GM20000 (cell line): Measurements from ENCODE around the gene BCL7A.
"Not testable (repeated sequence)": the region's sequence is repeated elsewhere in the genome, so short reads cannot be mapped to it uniquely, and the experiment has no call there.

Source experiments
- DNase-seq: peaks from one replicate; pipeline ENCODE4 v3.0.0; 2012; ENCODE audit warnings: low spot score
- CTCF ChIP-seq: IDR thresholded peaks from 2 replicates; pipeline ENCODE4 v1.5.1; 2012; ENCODE audit warnings: mild to moderate bottlenecking, control low read depth; ENCODE audit errors: extremely low read depth, missing control alignments

The BCL7A gene

DNA sequence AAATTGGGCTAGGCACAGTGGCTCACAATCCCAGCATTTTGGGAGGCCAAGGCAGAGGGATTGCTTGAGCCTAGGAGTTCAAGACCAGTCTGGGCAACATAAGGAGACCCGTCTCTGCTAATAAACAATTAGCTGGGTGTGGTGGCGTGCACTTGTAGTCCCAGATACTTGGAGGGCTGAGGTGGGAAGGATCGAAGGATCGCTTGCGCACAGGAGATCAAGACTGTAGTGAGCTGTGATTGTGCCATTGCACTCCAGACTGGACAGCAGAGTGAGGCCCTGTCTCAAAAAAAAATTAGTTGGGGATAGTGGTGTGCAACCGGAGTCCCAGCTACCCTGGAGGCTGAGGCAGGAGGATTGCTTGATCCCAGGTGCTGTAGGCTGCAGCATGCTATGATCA is 38.7 kb upstream of the BCL7A start:
- no peak for TF ChIP-seq CTCF
- no peak for DNase-seq

DNA sequence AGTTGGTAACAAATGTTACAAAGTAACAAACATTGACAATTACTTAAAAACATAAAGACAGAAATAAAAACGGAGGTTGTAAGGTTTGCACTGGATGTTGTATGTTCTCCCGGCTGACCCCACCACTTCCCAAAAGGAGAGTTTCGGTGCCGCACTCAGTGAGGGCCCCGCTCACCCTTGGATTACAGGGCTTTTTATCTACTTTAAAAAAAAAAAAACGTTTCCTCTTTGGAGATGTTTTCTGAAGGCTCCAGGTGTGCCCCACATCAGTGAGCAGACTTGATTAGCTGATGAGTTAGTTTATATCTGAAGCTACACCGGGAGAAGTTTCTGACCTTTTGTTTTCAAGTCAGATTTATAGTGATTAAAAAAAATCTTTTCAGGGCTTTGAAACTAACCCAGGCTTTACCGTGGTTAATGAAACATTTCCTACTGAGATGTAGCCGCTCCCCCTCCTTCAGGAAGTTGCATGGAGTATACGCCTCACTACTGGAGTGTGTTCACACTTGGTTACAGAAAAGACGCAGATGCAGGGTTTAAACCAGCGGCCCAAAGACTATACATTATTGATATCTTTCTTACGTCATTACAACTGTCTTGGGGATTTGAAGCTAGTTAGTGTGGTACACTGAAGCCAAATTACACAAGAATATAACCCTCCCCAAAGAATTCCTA is 38.0 kb upstream of the BCL7A start:
- no peak for DNase-seq
- no peak for TF ChIP-seq CTCF

DNA sequence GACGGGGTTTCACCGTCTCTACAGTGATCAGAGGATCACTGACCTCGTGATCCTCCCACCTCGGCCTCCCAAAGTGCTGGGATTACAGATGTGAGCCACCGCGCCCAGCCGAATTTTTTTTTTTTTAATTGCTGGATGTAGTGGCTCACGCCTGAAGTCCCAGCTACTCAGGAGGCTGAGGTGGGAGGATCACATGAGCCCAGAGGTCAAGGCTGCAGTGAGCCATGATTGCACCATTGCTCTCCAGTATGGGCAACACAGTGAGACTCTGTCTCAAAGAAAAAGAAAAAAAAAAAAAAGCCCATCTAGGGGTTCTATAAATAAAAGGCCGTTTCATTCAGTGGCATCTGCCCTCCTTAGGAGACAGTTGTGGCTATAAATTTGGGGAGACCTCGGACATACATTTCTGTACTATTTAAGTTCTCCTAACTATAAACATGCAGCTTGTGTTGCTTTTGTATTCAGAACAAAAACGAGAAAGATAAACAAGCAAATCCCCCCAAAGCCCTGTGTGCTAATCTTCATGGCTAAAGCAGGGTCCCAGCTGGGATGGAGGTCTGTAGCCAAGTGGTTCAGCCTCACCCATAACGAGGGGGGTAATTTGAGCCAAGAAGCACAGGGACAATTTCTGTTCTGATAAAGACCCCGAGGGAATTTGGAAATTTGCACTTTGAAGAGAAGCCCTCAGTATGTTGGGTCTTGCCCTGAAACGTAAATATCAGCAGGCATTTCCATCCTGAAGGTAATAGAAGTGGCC is 35.0 kb upstream of the BCL7A start:
- TF ChIP-seq CTCF: no peak
- no peak for DNase-seq

DNA sequence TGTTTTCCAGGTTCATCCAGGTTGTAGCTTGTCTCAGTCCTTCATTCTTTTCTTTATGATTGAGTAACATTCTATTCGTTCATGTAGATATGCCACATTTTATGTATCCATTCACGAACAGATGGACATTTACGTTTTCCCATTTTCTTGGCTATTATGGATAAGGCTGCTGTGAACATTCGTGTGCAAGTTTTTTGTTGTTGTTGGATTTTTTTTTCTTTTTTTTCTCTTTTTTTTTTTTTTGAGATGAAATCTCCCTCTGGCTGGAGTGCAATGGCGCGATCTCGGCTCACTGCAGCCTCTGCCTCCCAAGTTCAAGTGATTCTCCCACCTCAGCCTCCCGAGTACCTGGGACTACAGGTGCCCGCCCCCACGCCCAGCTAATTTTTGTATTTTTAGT is 33.2 kb upstream of the BCL7A start:
- DNase-seq: not testable (repeated sequence)

DNA sequence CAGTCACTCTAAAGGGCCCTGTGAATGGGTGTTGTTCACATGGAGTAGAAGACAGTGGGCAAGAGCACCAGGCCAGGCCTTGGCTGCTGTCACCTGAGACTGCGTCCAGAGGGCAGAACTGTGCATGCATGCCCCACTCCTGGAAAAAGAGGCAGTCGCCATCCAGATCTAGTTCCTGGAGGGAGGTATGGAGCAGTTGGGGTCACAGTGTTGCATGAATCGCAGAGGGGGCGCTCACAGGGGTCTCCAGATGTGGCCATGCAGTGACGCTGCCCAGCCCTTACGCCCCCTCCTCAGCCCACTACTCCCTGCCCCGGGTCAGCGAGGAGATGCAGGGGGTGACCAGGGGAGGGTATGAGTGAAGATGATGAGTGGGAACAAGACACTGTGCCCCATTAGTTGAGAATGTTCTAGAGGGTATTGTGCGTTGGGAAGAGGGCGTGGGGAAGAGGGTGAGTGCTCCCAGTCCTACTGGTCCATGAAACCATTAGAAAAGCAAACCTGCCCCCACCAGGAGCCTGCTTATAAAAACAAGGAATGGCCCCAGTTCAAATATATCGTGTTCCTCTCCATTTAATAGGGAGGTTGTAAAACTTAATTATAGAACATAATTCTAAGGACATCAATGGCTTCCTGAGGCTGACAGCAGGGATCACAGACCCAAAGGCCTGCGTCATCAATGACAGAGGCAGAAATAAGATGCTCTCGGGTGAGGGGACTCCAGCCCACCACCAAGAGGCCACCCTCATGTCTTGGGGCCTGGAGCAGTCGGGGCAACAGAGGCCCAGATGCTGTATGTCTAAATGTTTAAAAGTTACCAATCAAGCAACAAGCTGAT is 32.2 kb upstream of the BCL7A start:
- DNase-seq: no peak
- no peak for TF ChIP-seq CTCF

- DNase-seq: no peak
- no peak for TF ChIP-seq CTCF
Observed at GRCh38 chr12:121990114-121990647, 31.5 kb upstream of the BCL7A start.

GRCh38 chr12:121990692-121991603 is 30.7 kb upstream of the BCL7A start:
- no peak for TF ChIP-seq CTCF
- DNase-seq: peak; percentile 76
